Activated CD4-positive, alpha-beta T cell treated with anti-CD3 and anti-CD28 coated beads, Interleukin-2, amount 50 U/mL, for 4 hours (primary cell): Measurements from ENCODE around the gene NSRP1.
"Not testable (repeated sequence)": the region's sequence is repeated elsewhere in the genome, so short reads cannot be mapped to it uniquely, and the experiment has no call there.

Experiments
- DNase-seq, 2 experiments: peaks; one replicate each; pipeline ENCODE4 v3.0.0-alpha.2; 2020

The NSRP1 gene

GRCh38 chr17:30224419-30224960, 107.9 kb downstream of the NSRP1 start:
- no peak for DNase-seq

GRCh38 chr17:30225112-30225511, 108.5 kb downstream of the NSRP1 start:
- DNase-seq: no peak

- DNase-seq: no peak
Observed at GRCh38 chr17:30225919-30226553, 109.4 kb downstream of the NSRP1 start.

- DNase-seq: no peak
Observed at GRCh38 chr17:30226878-30227277, 110.3 kb downstream of the NSRP1 start.

GRCh38 chr17:30228011-30228410, 111.4 kb downstream of the NSRP1 start:
- no peak for DNase-seq

GRCh38 chr17:30229012-30229411, 112.4 kb downstream of the NSRP1 start:
- DNase-seq: no peak

- DNase-seq: not testable (repeated sequence)
Observed at GRCh38 chr17:30230009-30230408, 113.4 kb downstream of the NSRP1 start.

- DNase-seq: no peak
Observed at GRCh38 chr17:30230596-30231125, 114.0 kb downstream of the NSRP1 start.

- no peak for DNase-seq
Observed at GRCh38 chr17:30232015-30232823, 115.6 kb downstream of the NSRP1 start.

GRCh38 chr17:30232824-30233427, 116.3 kb downstream of the NSRP1 start:
- DNase-seq: no peak

GRCh38 chr17:30234296-30234695, 117.7 kb downstream of the NSRP1 start:
- no peak for DNase-seq

- DNase-seq: no peak
Observed at GRCh38 chr17:30234964-30235363, 118.3 kb downstream of the NSRP1 start.

GRCh38 chr17:30235386-30236296, 119.0 kb downstream of the NSRP1 start, which contains the start of gene SLC6A4:
Gene SLC6A4 (minus strand): TSS chr17:30235697. CDS start chr17:30221958, 13,739 bp downstream.
- DNase-seq: no peak
